GM19455 (cell line): ENCODE data around the gene CSTPP1.
"Not testable (repeated sequence)": the region's sequence is repeated elsewhere in the genome, so short reads cannot be mapped to it uniquely, and the experiment has no call there.

Experiments used
- ATAC-seq: cut with Tn5 transposase; IDR thresholded peaks from one replicate; pipeline ENCODE4 v1.9.1; 2021; ENCODE audit not compliant: unreplicated experiment

The CSTPP1 gene

DNA sequence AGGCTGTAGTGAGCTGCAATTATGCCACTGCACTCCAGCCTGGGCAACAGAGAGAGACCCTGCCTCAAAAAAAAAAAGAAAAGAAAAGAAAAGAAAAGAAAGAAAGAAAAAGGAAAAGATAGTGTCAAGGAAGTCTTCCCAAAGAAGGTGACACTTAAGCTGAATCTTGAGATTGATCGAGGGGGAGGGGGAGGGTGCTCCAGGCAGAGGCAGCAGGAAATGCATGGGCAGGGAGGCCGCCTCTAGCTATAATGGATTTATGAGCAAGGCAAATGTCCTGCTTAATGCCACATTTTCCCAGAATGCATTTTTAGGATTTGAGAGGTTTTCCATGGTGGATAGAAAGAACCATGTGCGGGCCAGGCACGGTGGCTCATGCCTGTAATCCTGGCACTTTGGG lies 264.5 kb downstream of the CSTPP1 start:
- ATAC-seq, result no peak

DNA sequence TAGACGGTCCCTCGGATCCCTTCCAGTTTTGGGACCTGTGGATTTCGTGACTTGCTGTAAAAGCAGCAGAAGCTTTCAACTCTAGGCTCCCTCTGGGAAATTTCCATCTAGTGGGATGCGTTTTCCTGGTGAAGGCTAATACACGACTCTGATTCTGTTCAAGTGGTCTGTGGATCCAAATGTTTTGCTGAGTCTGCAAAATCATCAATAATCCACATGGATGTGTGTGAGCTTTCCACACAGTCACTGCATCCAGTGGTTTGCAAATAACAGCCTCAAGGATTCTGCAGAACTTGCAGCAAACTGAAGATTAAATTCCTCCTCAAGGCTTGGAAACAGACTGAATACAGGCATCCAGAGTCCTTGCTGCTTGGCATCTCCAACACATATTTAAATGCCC lies 266.0 kb downstream of the CSTPP1 start:
- no peak for ATAC-seq

DNA sequence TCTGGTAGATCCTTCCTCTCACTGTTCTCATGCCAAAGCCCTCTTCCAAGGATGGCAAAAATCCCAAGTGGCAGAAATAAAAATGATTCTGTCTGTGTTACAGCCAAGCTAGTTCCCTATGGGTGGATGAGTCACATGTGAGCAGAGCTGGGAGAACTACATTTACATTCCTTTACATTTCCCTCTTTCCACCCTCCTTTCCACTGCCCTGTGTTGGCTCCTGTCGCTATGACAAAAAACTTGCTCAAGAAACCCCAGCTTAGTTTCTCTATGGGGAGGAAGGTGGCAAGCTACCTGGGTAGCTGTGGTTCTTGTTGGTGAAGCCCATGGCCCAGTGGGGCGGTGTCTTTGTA lies 268.1 kb downstream of the CSTPP1 start:
- no peak for ATAC-seq

DNA sequence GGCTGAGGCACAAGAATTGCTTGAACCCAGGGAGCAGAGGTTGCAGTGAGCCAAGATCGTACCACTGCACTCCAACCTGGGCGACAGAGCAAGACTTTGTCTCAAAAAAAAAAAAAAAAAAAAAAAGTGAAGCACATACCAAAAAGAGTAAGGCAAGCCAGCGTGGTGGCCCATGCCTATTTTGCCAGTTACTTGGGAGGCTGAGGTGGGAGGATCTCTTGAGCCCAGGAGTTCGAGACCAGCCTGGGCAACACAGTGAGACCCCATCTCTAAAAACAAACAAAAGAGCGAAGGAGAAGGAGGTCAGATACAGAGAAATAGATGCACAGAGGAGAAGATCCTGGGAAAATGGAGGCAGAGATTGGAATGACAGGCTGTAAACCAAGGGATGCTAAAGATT lies 270.0 kb downstream of the CSTPP1 start:
- not testable (repeated sequence) for ATAC-seq

- no peak for ATAC-seq
Measured at GRCh38 chr11:47207459-47207858, 270.9 kb downstream of the CSTPP1 start.

DNA sequence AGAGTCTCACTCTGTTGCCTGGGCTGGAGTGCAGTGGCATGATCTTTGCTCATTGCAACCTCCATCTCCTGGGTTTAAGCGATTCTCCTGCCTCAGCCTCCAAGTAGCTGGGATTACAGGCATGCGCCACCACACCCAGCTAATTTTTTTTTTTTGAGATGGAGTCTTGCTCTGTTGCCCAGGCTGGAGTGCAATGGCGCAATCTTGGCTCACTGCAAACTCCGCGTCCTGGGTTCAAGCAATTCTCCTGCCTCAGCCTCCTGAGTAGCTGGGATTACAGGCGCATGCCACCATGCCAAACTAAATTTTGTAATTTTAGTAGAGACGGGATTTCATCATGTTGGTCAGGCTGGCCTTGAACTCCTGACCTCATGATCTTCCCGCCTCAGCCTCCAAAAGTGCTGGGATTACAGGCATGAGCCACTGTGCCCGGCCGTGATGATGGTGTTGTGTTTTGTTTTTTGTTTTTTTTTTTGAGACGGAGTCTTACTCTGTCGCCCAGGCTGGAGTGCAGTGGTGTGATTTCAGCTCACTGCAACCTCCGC lies 271.5 kb downstream of the CSTPP1 start:
- not testable (repeated sequence) for ATAC-seq

DNA sequence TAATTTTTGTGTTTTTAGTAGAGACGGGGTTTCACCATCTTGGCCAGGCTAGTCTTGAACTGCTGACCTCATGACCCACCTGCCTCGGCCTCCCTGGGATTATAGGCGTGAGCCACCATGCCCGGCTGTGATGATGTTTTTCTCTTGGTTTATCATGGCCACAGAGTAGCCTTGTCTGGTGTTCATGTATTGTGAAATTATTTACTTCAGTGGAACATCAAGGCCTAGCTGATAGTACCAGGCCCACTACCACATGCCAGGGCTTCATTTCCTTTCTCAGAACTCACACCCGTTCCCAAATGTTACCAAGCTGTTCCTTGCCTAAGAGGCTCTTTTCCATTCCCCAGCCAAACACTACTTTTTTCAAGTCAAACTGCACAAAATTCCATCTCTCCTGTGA lies 272.1 kb downstream of the CSTPP1 start:
- no peak for ATAC-seq
